ENCODE data around the gene TTBK1. TPM values are rescaled to one million over a fixed set of nuclear protein-coding genes. Genes with fewer than 3 reads are reported as not detected.
A peak's percentile ranks its signal among the peaks of the same experiment; 100 is the strongest.

TTBK1 gene
- total and polyA plus RNA-seq, 2 donors from 2014 or later = 0.26 to 0.31 TPM

GRCh38 chr6:43256670-43257366, 13.5 kb downstream of the TTBK1 start:
- DNase-seq = no peak
- Histone ChIP-seq H3K36me3 (ENCODE audit: control insufficient read depth in 2 of 3, insufficient read depth in 3 of 3, low read length in 3 of 3) (no peaks in the 10 kb centered on the region), H3K27me3 (ENCODE audit: control insufficient read depth, insufficient read depth, low read length) (no peaks in the 10 kb centered on the region), H3K4me3 (ENCODE audit: low read length in 3 of 3) (no peak overlapping the region), H3K9ac (ENCODE audit: low read length in 3 of 3) (no peak overlapping the region), H3K4me1 (ENCODE audit: control insufficient read depth in 2 of 3, insufficient read depth in 2 of 3, low read depth in 1 of 3, low read length in 3 of 3) (no peaks in the 10 kb centered on the region), H3K27ac (ENCODE audit: low read depth in 2 of 2, low read length in 2 of 2) (no peak overlapping the region), H3K9me3 (ENCODE audit: control insufficient read depth in 2 of 3, insufficient read depth in 1 of 3, low read length in 3 of 3) (no peaks in the 10 kb centered on the region)
- no peak for TF ChIP-seq CTCF (IDR thresholded peaks at IDR 0.05; ENCODE audit: borderline replicate concordance, extremely low read depth, insufficient read depth)
- no peak for FAIRE-seq
- intact Hi-C loops (cut with DNase I) = no loop called here

- no peaks in the 10 kb centered on the region for H3K27me3 ChIP-seq (ENCODE audit: control insufficient read depth, insufficient read depth, low read length)
- H3K9me3 ChIP-seq (ENCODE audit: control insufficient read depth in 2 of 3, insufficient read depth in 1 of 3, low read length in 3 of 3) = no peaks in the 10 kb centered on the region
Measured at GRCh38 chr6:43257367-43258145, 14.3 kb downstream of the TTBK1 start.

GRCh38 chr6:43258180-43258579, 14.9 kb downstream of the TTBK1 start:
- Histone ChIP-seq H3K4me1 (ENCODE audit: control insufficient read depth in 2 of 3, insufficient read depth in 2 of 3, low read depth in 1 of 3, low read length in 3 of 3) (no peaks in the 10 kb centered on the region), H3K27ac (ENCODE audit: low read depth in 2 of 2, low read length in 2 of 2) (no peak overlapping the region), H3K4me3 (ENCODE audit: low read length in 3 of 3) (no peak overlapping the region), H3K9ac (ENCODE audit: low read length in 3 of 3) (no peak overlapping the region), H3K36me3 (ENCODE audit: control insufficient read depth in 2 of 3, insufficient read depth in 3 of 3, low read length in 3 of 3) (no peaks in the 10 kb centered on the region), H3K27me3 (ENCODE audit: control insufficient read depth, insufficient read depth, low read length) (no peaks in the 10 kb centered on the region), H3K9me3 (ENCODE audit: control insufficient read depth in 2 of 3, insufficient read depth in 1 of 3, low read length in 3 of 3) (no peaks in the 10 kb centered on the region)
- no peak for TF ChIP-seq CTCF (IDR thresholded peaks at IDR 0.05; ENCODE audit: borderline replicate concordance, extremely low read depth, insufficient read depth)
- no peak for FAIRE-seq
- DNase-seq = peak in 1 of 5 donors; percentile 8
- intact Hi-C loops (cut with DNase I) = no loop called here

More at GRCh38 chr6:43257367-43258145, 14.3 kb downstream of the TTBK1 start:
- intact Hi-C loops (cut with DNase I) = no loop called here
- H3K27ac ChIP-seq (ENCODE audit: low read depth in 2 of 2, low read length in 2 of 2) = no peak overlapping the region
- no peaks in the 10 kb centered on the region for H3K4me1 ChIP-seq (ENCODE audit: control insufficient read depth in 2 of 3, insufficient read depth in 2 of 3, low read depth in 1 of 3, low read length in 3 of 3)
- no peak for TF ChIP-seq CTCF (IDR thresholded peaks at IDR 0.05; ENCODE audit: borderline replicate concordance, extremely low read depth, insufficient read depth)
- FAIRE-seq (no peak), DNase-seq (peak in 1 of 5 donors; percentile 35)
- H3K9ac ChIP-seq (ENCODE audit: low read length in 3 of 3) = no peak overlapping the region
- H3K4me3 ChIP-seq (ENCODE audit: low read length in 3 of 3) = no peak overlapping the region
- no peaks in the 10 kb centered on the region for H3K36me3 ChIP-seq (ENCODE audit: control insufficient read depth in 2 of 3, insufficient read depth in 3 of 3, low read length in 3 of 3)

Measured in kidney (tissue), 14 donors.